Adrenal gland (tissue), 5 donors: ENCODE data around the gene MPC1.

ENCODE experiments used
- POLR2A ChIP-seq, 2 donors: fragments of 450-650 bp; IDR thresholded peaks; one replicate each; pipeline ENCODE4 v1.6.1; 2017; ENCODE audit warnings: antibody characterized with exemption in 2 of 2, mild to moderate bottlenecking in 2 of 2, moderate library complexity in 1 of 2
- TF ChIP-seq, protein P1 (sequence below), 6 experiments: fragments of 450-650 bp in 4 of 6; fragments of 200-600 bp in 2 of 6; sonication (generic) in 1 of 6; IDR thresholded peaks; 1 replicate in 5 of 6; 2 replicates in 1 of 6; pipeline versions ENCODE4 v1.5.1 to v1.8.0; 2016 to 2021; ENCODE audit warnings: antibody characterized with exemption in 6 of 6, mild to moderate bottlenecking in 2 of 6, moderate library complexity in 1 of 6
- donor health status: DM: no; HTN: no; CAD: no.

DNA sequence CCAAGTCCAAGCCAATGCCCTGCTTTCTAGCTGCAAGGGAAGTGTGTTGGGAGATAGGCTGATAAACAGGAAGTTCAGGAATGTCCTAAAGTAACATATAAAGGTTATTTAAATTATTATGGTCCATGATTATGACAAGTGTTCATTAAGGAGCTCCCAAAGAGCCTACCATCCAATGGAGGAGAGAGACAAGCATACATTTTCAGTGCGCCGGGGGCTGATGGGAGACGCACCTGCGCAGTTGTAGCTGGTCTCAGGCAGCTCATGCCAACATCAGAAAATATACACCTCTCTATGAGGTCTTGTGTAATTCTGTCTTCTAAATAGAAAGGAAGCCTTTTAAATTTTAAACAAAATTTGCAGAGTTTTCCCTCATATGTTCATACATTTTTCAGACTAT lies 27.8 kb downstream of the MPC1 start:
- TF ChIP-seq, protein P1, sequence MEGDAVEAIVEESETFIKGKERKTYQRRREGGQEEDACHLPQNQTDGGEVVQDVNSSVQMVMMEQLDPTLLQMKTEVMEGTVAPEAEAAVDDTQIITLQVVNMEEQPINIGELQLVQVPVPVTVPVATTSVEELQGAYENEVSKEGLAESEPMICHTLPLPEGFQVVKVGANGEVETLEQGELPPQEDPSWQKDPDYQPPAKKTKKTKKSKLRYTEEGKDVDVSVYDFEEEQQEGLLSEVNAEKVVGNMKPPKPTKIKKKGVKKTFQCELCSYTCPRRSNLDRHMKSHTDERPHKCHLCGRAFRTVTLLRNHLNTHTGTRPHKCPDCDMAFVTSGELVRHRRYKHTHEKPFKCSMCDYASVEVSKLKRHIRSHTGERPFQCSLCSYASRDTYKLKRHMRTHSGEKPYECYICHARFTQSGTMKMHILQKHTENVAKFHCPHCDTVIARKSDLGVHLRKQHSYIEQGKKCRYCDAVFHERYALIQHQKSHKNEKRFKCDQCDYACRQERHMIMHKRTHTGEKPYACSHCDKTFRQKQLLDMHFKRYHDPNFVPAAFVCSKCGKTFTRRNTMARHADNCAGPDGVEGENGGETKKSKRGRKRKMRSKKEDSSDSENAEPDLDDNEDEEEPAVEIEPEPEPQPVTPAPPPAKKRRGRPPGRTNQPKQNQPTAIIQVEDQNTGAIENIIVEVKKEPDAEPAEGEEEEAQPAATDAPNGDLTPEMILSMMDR (IDR thresholded peaks at IDR 0.05) = no peak
- TF ChIP-seq POLR2A (IDR thresholded peaks at IDR 0.05) = no peak
